HG03095 (cell line): ENCODE results near the gene TNIP1.

ENCODE experiments used
- ATAC-seq: cut with Tn5 transposase; IDR thresholded peaks from one replicate; pipeline ENCODE4 v1.9.1; 2021; ENCODE audit warnings: moderate library complexity; ENCODE audit not compliant: unreplicated experiment

Gene TNIP1

DNA sequence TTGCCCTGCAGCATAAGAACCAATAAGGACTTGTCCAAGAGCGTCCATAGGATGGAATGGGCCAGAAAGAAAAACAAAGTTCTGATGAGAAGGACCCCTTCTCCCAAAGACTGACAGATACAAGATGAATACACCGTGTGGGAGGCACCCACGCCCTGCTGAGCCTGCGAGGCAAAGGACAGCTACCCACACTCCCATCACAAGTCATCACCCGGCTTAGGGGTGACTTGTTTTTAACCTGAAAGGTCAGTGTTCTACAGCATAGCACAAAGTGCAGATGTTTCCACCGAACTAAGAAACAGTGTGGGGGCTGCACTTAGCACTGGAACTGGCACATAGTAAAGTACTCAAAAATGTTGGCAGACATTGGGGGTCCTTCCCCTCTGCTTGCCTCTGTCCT is 13.9 kb downstream of the TNIP1 start:
- ATAC-seq = no peak

DNA sequence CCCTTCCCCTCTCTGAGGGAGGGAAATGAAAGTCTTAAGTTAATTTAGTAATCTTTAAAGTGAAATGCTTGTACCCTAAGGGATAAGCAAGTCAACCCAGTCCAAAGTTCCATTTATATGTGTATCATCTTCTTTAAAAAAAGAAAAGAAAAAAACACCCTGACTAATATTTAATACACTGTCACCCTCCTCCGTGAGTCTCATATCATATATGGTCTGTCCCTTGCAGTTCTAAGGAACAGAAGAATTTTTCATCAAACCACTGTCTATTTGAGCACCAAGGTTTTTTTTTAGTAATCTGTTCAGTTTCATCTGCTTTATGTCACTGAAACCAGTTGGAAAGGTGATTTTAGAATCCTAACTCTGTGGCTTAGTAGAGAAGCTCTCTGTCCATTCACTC is 15.2 kb downstream of the TNIP1 start:
- no peak for ATAC-seq

DNA sequence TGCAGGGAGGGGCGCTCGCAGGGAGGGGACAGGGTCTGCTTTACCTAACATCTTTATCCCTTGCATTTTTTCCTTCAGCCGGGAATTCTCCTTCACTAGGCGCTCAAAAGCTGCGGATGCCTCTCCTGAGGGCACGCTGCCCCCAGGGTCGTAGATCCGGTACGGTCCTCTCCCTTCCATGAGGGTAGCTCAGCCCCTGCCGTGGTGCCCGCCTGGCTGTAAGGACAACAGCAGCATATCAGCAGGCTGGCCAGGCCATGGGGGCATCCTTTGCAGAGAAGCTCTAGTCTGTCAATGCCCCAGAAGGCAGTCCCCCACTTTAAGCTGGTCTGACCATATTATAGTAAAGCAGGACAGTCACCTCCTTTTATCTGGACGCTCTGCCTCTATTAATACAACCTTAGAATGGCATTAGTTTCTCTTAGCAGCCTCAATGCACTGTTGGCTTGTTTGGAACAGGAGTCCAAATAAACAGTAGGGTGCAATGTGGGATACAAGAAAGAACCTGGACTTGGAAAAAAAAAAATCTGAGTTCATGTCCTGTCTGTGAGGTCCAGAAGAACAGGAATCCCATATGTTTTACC is 15.8 kb downstream of the TNIP1 start:
- ATAC-seq = no peak

DNA sequence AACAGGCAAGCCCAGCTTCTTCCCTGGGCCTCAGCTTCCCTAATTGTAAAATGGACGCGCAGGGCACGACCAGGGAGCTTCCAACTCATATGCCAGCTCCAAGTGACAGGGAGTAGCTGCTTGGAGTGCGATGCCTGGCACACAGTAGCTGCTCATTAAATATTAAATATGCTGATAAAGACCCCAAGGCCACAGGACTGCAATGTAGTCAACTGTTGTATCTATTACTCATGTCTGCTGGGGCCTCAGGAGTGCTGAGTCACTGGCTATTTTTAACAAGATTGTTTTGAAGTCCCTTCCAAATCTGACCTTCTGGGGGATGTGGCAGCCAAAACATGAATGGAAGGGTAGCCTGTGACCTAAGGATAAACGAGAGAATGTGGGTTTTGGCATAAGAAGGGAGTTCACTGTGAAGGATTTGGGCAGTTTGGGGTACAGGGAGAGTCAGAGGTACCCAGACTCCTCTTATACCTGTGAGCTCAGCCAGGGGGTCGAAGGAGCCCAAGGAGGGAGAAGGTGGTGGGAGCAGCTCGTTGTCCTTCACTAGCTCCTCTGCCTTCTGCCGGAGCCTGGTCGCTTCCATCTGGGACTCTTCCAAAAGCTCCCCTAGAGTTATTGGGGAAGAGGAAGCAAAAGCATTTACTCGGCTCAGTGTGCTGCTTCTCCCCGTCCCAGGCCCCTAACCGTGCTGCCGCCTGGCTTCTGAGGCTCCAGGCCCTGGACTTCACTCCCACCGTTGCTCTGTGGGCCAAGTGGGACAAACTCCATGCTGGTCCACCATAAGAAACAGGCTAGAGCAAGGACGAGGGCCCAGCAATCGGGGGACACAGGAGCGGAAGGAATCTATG is 17.5 kb downstream of the TNIP1 start:
- no peak for ATAC-seq

DNA sequence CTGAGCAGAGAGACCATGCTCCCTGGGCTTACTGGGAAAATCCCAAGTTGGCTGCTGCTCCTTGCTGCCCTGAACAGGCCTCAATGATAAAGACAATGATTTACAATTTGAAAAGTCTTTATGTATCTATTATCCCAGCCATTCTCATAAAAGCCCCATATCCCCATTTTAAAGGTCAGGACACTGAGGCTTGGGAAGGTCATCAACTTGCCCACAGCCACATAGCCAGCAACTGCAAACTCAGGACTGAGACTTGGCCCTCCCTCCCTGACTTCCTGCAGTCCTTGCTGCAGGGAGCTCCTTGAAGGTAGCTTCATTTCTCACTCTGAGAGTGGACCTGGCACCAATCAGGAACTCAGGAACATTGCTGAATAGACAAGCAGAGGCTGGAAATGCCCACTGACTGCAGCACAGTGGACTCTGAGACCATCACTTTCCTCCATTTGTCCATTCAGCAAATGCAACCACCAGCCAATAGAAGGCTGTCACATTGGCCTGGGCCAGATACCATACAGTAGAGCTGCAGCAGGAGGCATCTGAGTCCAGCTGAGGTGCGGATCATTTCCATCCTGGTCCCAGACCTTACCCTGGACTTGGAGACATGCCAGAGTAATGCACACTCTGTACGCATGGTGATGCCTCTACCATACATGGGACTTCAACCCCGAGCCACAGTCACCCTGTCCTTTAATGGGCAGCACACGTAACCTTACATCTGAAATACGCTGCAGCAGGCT is 18.3 kb downstream of the TNIP1 start:
- no peak for ATAC-seq

DNA sequence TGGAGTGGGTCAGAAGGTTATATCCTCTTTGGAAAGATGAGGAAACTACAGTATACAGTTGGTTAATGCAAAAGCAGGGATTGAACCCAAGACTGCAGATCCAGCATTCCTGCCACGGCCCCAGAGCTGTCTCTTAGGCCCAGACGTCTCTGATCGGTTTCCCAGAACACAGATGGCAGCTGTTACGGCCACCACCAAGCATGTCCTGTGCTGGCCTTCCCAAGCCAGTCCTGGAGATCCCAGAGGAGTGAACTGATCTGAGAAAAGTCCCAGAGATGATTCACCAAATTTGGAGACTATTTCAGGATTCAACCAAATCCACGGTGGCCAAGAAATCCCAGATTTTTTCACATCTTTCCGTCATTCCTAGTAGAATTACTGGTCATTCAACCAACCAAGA is 20.1 kb downstream of the TNIP1 start:
- no peak for ATAC-seq

DNA sequence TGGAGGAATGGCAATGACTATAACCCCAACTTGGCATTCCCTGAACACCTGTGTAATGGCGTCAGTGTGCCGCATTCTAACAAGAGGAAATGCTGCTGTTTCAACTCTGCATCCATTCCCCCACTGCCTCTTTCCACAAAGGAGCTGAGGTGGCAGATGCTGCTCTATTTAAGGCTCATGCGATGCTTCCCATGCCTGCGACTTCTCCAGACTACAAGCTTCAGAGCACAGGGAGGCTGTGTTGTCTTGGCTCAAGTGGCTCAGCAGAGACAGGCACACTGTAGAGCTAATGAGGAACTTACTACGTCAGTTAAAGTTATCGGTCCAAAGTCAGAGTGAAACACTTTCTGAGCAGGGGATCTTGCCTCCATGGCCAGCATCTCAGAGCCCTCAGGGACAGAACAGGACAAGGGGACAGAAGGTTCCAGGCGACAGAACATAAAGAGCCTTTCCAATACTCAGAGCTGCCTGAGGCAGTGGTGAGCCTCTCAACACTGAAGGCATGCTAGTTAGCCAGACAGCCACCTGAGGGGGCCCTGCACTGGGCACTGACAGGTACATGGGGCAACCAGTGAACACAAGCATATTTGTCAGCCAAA is 21.8 kb downstream of the TNIP1 start:
- ATAC-seq = no peak

DNA sequence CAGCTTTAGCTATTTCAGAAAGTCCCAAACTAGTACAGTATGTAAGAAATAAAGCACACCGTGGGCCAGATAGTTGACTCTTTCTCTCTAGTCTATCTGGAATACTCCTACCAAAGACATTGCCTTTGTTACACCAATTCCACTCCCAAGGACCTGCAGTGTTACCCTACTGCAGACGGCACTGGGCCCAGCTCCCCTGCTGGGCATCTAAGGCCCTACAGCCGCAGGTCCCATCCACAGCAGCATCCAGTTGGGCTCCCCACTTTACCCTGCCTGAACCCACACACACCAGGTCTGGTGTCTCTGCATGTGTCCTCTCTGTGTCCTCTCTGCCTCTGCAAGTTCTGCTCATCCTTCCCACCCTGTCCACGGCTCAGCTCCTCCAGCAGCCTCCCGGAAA is 22.5 kb downstream of the TNIP1 start:
- no peak for ATAC-seq

DNA sequence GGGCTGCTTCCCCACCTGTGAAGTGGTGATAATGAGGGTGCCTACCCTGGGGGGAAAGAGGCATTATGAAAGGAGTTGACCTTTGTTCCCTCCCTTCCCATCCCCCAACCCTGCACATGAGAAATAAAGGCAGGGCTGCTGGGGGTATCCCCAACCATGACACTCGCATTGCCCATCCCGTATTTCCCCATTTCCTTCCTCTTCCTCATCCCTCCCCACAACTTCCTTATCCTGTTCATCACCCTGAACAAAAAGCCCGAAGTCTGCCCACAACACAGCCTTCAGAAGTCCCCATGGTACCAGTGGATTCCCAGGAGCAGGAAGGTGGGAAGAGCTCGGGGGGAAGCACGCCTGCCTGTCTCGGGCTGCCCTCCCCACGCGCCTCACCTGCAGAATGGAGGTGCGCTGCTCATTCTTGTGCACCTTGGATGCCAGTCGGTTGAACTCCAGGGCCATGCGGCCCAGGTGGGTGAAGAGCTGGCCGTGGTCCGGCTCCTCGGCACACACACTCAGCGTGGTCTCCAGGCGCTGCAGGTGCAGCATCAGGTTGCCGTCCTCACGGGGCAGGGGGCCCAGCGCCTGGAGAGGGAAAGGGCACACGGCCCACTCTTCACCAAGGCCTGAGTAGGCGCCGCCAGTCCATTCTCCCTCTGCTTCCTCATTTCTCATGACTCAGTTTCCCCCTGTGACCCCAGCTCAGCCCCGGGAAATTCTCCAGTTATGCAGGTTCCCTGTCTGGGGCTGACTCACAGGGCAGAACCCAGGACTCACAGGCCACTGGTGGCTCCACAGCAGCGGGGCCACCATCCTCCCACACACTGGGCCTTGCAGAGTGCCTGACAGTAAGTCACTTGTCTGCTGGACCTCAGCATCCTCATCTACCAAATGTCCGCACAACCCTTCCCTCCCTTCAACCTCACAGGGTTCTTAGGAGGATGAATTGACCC is 24.2 kb downstream of the TNIP1 start:
- ATAC-seq = no peak

DNA sequence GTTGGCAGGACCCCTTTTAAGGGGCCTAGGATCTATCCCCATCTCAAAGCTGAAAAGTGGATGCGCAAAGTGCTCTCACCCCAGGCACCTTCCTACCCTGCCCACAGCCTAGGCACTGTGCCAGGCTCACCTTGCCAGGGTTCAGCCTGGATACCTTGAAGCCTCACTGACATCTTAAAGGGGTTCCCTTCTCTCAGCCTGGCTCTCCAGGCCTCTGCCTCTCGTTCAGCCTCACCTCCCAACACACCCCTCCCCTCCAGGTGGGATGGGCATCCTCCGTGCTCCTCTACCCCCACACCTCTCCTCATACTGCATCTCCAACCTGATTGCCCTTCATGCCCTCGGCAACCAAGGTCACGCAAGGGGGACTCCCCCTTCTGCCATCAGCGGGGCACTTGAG is 25.5 kb downstream of the TNIP1 start:
- no peak for ATAC-seq

DNA sequence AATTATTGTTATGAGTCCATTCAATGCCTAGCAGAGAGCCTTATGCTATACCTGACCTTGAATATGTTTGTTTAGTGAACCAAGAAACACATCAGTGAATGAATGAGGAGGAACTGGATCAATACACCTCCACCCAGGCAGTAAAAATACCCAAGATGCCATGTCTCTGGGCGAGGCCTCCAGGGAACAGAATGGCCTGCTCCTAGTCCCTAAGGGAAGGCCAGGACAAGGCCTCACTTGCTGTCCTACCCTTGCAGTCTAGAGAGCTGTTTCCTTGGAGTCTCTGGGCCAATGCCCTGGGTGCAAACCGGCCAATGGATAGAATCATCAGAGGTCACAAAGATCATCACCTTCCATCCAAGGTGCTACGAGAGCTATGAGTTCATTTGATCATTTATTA is 26.1 kb downstream of the TNIP1 start:
- no peak for ATAC-seq

DNA sequence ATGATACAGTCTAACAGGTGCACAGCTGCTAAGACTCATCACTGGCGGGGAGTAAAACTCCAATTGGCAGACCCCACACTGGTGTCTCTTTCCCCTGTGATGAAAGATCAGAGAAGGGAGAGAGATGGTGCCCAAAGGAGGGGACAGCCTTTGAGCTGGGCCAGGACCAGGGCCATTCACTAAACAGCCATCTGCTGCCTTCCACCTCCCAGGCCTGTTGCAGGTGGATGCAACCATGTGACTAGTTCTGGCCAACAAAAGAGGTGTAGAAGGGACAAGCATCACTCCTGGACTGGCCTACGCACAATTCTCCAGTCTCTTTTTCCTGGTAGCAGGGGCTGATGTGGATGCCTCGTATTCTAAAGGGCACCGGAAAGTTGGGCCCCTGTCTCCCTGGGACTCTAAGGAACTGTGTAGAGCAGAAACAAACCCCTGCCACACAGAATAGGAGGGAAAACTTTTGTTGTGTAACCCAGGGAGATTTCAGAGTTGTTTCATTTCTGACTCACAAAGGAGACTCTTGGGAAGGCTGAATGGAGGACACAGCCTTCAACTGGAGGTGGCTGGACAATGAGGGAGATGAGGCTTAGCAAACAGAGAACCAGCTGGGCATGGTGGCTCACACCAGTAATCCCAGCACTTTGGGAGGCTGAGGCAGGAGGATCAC is 26.9 kb downstream of the TNIP1 start:
- no peak for ATAC-seq

DNA sequence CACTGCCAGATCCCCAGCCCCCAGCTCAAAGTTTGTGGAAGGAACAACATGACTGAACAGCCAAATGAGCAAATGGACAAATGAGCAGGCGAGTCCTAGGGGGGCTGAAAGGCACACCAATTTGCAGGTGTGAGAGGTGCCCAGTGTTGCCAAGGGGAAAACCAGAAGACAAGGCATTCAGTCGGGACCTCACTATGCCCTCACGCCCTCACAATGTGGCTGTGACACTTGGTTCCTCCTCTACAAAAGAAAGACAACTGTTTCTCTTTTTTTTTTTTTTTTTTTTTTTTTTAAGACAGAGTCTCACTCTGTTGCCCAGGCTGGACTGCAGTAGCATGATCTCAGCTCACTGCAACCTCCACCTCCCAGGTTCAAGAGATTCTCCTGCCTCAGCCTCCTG is 28.0 kb downstream of the TNIP1 start:
- no peak for ATAC-seq

DNA sequence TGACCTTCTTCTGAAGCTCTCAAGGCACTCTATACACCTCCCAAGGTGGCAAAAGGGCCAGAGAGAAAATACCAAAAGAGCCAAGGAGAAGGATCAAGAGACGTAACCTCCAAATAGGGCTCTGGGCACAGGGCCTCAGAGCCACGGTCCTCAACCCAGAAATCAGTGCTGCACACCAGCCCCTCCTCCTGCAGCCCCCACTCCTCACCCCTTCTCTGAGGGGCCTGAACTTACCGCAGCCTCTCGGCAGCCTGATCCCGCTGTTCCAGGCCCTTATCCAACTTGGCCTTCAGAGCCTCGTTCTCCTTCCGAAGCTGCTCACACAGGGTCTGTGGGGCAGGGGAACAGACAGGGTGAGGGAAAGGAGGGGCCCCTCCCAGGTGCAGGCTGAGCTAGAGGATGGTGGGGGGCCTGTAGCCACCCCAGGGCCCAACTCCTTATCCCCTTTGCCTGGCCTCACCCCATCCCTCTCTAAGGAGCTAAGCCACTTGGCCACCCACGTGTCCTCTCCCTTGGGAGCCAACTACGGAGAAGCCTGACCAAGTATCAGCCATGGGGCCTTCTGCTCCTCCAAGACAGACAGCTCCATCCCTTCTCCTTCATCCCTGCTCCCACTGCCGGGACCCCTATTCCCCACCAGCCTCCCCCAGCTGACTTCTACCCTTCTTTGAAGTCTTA is 28.8 kb downstream of the TNIP1 start:
- no peak for ATAC-seq

DNA sequence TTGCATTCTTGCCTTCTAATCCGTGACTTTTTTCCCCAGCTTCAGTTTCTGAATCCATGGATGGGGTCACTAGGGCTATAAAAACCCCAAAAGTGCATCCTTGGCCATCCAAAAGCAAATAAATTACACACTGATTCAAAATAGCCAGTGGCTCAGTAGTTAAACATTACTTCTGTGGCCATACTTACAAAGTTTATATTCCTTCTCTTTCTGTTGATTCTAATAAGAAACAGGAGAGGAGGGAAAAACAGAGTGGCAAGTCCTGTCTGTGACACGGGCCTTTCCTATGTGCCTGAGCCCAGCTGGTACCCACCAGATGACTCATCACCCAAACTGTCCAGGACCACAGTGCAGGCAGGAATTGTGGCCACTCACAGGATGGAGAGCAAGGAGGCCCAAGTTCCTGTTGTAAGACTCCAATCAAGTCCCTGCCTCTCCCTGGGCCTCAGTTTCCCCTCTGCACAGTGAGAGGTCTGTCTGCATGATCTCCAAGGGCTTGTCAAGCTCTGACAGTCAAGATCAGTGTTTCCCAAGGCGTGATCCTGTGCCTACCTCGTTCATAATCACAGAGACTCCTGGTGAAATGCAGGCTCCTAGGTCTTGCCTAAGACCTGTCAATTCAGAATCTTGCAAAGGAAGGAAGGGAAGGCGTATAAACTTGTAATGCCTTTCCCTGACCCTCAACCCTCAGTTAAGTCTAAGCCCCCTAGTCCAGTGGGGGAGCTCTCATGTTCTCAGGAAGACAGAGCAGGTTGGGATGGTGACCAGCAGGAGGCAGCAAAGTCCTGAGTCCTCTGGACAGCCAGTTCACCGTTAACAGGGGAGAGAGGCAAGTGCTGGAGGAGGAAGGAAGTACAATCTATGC is 29.5 kb downstream of the TNIP1 start:
- no peak for ATAC-seq

DNA sequence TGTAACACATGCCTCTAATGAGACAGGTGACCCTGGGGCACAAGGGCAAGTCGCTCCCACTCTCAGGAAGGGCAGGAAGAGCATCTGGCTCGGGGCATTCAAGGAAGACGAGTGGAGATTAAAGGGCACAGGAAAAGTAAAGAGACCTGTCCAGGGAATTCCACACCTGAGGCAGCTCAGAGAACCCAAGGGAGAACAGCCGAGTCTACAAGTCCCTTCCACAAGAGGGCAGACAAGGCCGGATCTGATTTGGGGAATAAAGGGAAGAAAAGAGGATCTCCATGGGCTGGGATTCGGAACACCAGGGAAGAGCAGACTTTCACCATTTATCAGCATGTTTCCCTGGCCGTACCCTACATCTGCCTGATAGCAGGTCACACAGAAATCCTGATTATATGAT is 32.3 kb downstream of the TNIP1 start:
- no peak for ATAC-seq

DNA sequence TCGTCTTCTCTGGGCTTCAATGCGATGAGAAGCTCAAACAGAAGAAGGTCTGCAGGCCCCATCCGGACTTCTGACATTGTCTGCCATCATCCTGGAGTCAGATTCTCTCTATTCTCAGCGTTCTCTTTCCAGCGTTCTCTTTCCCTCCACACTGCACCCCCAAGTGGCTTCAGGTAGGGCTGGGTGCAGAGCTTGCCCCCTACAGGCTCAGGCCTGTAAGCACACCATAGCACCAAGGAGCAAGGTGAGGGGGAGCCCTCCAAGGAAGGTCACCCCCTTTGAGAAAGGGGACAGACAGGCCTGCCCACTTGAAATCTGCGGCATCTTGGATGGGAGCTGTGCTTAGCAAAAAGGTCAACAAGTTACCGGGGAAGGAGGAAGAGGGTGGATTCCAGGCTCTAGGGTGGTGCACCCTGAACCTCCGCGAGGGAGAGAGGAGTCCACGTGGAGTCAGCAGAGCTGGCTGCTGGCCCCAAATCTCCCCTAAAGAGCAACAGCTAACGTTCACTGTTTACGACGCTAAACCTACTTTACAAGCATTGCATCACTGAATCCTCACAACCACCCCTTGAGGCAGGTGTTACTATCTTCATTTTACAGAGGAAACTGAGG is 32.9 kb downstream of the TNIP1 start:
- ATAC-seq = no peak

DNA sequence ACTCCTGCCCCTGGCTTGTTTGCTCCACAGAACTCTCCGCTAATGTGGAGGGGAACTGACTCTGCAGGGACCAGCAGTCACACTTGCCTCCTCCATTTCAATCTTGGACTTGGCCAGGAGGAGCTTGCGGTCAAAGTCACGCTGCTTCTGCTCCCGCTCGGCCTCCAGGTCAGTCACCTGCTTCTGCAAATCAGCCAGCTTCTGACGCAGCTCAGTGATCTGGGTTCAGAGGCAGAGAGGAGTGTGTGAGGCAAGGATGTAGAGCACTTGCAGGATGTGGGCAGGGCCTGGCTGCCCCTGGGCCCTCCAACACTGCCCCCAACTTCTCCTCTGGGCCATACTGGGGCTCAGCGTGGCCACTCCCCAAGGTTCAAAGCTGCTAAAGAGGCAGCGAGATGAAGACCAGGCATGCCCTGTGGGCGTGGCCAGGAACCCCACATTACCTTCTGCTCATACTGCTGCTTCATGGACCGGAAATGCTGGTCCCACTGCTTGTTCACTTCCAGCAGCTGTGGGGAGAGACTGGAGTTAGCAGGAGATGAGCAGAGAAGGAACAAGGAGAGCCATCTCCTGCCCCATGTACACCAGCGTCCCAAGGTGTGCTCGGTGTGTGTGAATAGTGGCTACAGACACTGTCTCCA is 38.3 kb downstream of the TNIP1 start:
- no peak for ATAC-seq
